Measurements from ENCODE around the gene DEPP1.
A peak's percentile ranks its signal among the peaks of the same experiment; 100 is the strongest.

DEPP1 gene

GRCh38 chr10:44982114-44982460, 3.5 kb upstream of the DEPP1 start:
- in situ Hi-C loops (cut with MboI; ENCODE audit: low pct_unique_long_range_greater_than_20kb, low sequenced_read_pairs) = no loop called here
- no peak for DNase-seq

GRCh38 chr10:44981172-44982113, 2.8 kb upstream of the DEPP1 start:
- DNase-seq = peak; percentile 32
- in situ Hi-C loops (cut with MboI; ENCODE audit: low pct_unique_long_range_greater_than_20kb, low sequenced_read_pairs) = no loop called here

GRCh38 chr10:44980309-44981171, 1.9 kb upstream of the DEPP1 start:
- in situ Hi-C loops (cut with MboI; ENCODE audit: low pct_unique_long_range_greater_than_20kb, low sequenced_read_pairs) = no loop called here
- no peak for DNase-seq

- in situ Hi-C loops (cut with MboI; ENCODE audit: low pct_unique_long_range_greater_than_20kb, low sequenced_read_pairs) = no loop called here
Measured at GRCh38 chr10:44979281-44980191, 927 bp upstream of the DEPP1 start.

GRCh38 chr10:44978213-44978569, 418 bp downstream of the DEPP1 start:
- in situ Hi-C loops (cut with MboI; ENCODE audit: low pct_unique_long_range_greater_than_20kb, low sequenced_read_pairs) = no loop called here
- DNase-seq = no peak

More at GRCh38 chr10:44979281-44980191, 927 bp upstream of the DEPP1 start:
- DNase-seq = no peak

GRCh38 chr10:44977287-44978212, 1.1 kb downstream of the DEPP1 start:
- no peak for DNase-seq

GRCh38 chr10:44976352-44977198, 2.0 kb downstream of the DEPP1 start:
- in situ Hi-C loops (cut with MboI; ENCODE audit: low pct_unique_long_range_greater_than_20kb, low sequenced_read_pairs) = no loop called here
- DNase-seq = no peak

More at GRCh38 chr10:44977287-44978212, 1.1 kb downstream of the DEPP1 start:
- in situ Hi-C loops (cut with MboI; ENCODE audit: low pct_unique_long_range_greater_than_20kb, low sequenced_read_pairs) = no loop called here

GRCh38 chr10:44975431-44976331, 2.9 kb downstream of the DEPP1 start:
- DNase-seq = peak; percentile 53
- in situ Hi-C loops (cut with MboI; ENCODE audit: low pct_unique_long_range_greater_than_20kb, low sequenced_read_pairs) = no loop called here

GRCh38 chr10:44974628-44975430, 3.8 kb downstream of the DEPP1 start:
- peak; percentile 74 for DNase-seq
- in situ Hi-C loops (cut with MboI; ENCODE audit: low pct_unique_long_range_greater_than_20kb, low sequenced_read_pairs) = no loop called here

- in situ Hi-C loops (cut with MboI; ENCODE audit: low pct_unique_long_range_greater_than_20kb, low sequenced_read_pairs) = no loop called here
- DNase-seq = no peak
Measured at GRCh38 chr10:44974082-44974627, 4.5 kb downstream of the DEPP1 start.

GRCh38 chr10:44973323-44974081, 5.1 kb downstream of the DEPP1 start:
- DNase-seq = no peak
- in situ Hi-C loops (cut with MboI; ENCODE audit: low pct_unique_long_range_greater_than_20kb, low sequenced_read_pairs) = no loop called here

GRCh38 chr10:44972874-44973306, 5.7 kb downstream of the DEPP1 start:
- DNase-seq = no peak
- in situ Hi-C loops (cut with MboI; ENCODE audit: low pct_unique_long_range_greater_than_20kb, low sequenced_read_pairs) = no loop called here

- in situ Hi-C loops (cut with MboI; ENCODE audit: low pct_unique_long_range_greater_than_20kb, low sequenced_read_pairs) = no loop called here
- DNase-seq = no peak
Measured at GRCh38 chr10:44971935-44972757, 6.5 kb downstream of the DEPP1 start.

- in situ Hi-C loops (cut with MboI; ENCODE audit: low pct_unique_long_range_greater_than_20kb, low sequenced_read_pairs) = no loop called here
- no peak for DNase-seq
Measured at GRCh38 chr10:44971434-44971833, 7.2 kb downstream of the DEPP1 start.
